H9 (cell line): ENCODE results near the gene TEX12. TPM values are rescaled to one million over a fixed set of nuclear protein-coding genes. Genes with fewer than 3 reads are reported as not detected.

Experiments
- DNase-seq: peaks from one replicate; pipeline ENCODE4 v3.0.0-alpha.2; 2017
- H2AFZ ChIP-seq: one replicate; pipeline ENCODE4 v1.6.1; 2013; ENCODE audit warnings: mild to moderate bottlenecking, low read length, control low read depth, moderate library complexity
- H2AK5ac ChIP-seq: 2 replicates; pipeline ENCODE4 v1.6.1; 2013; ENCODE audit warnings: low read length, control low read depth, mixed read lengths; ENCODE audit not compliant: insufficient read length
- H2BK120ac ChIP-seq: one replicate; pipeline ENCODE4 v1.6.1; 2013; ENCODE audit warnings: low read depth, mild to moderate bottlenecking, low read length, control low read depth, inconsistent platforms; ENCODE audit not compliant: poor library complexity, severe bottlenecking
- H2BK12ac ChIP-seq: 2 replicates; pipeline ENCODE4 v1.6.1; 2013; ENCODE audit warnings: low read length, control low read depth, mixed read lengths, low read depth; ENCODE audit not compliant: insufficient read length
- H2BK15ac ChIP-seq: 2 replicates; pipeline ENCODE4 v1.6.1; 2013; ENCODE audit warnings: low read depth, low read length, control low read depth
- H2BK20ac ChIP-seq: one replicate; pipeline ENCODE4 v1.6.1; 2013; ENCODE audit warnings: low read depth, mild to moderate bottlenecking, low read length, control low read depth, inconsistent platforms; ENCODE audit not compliant: poor library complexity, severe bottlenecking
- H2BK5ac ChIP-seq: 2 replicates; pipeline ENCODE4 v1.6.1; 2013; ENCODE audit warnings: low read length, control low read depth, mixed read lengths; ENCODE audit not compliant: insufficient read length
- H3K14ac ChIP-seq: 2 replicates; pipeline ENCODE4 v1.6.1; 2013; ENCODE audit warnings: low read length, control low read depth; ENCODE audit not compliant: insufficient read depth
- H3K18ac ChIP-seq: 2 replicates; pipeline ENCODE4 v1.6.1; 2013; ENCODE audit warnings: low read depth, mild to moderate bottlenecking, mixed read lengths, low read length, control low read depth; ENCODE audit not compliant: insufficient read length
- H3K23ac ChIP-seq: 2 replicates; pipeline ENCODE4 v1.6.1; 2013; ENCODE audit warnings: low read length, control low read depth, mixed read lengths, low read depth; ENCODE audit not compliant: insufficient read length
- H3K23me2 ChIP-seq: 2 replicates; pipeline ENCODE4 v1.6.1; 2013; ENCODE audit warnings: low read depth, mild to moderate bottlenecking, mixed read lengths, low read length, control low read depth; ENCODE audit not compliant: insufficient read length, poor library complexity, severe bottlenecking
- H3K27ac ChIP-seq: 2 replicates; pipeline ENCODE4 v1.5.1; 2013; ENCODE audit warnings: low read length, control low read depth, mixed read lengths, low read depth; ENCODE audit not compliant: insufficient read length
- H3K27me3 ChIP-seq: 2 replicates; pipeline ENCODE4 v1.6.1; 2013; ENCODE audit warnings: low read length, control low read depth, inconsistent platforms; ENCODE audit not compliant: insufficient read depth
- H3K4ac ChIP-seq: 2 replicates; pipeline ENCODE4 v1.6.1; 2013; ENCODE audit warnings: low read depth, mild to moderate bottlenecking, control low read depth, inconsistent platforms, low read length, moderate library complexity
- H3K4me1 ChIP-seq: 2 replicates; pipeline ENCODE4 v1.6.1; 2013; ENCODE audit warnings: low read length, control low read depth, inconsistent platforms; ENCODE audit not compliant: insufficient read depth
- H3K4me2 ChIP-seq: 2 replicates; pipeline ENCODE4 v1.6.1; 2013; ENCODE audit warnings: low read length, control low read depth, mixed read lengths; ENCODE audit not compliant: insufficient read length, insufficient read depth
- H3K56ac ChIP-seq: 2 replicates; pipeline ENCODE4 v1.6.1; 2013; ENCODE audit warnings: low read depth, mild to moderate bottlenecking, mixed read lengths, low read length, control low read depth; ENCODE audit not compliant: insufficient read length
- H3K79me1 ChIP-seq: 2 replicates; pipeline ENCODE4 v1.6.1; 2013; ENCODE audit warnings: low read depth, mild to moderate bottlenecking, moderate library complexity, low read length, control low read depth, inconsistent platforms; ENCODE audit not compliant: insufficient read depth, poor library complexity, severe bottlenecking
- H3K79me2 ChIP-seq: 2 replicates; pipeline ENCODE4 v1.6.1; 2013; ENCODE audit warnings: low read length, control low read depth, inconsistent platforms; ENCODE audit not compliant: insufficient read depth
- H3K9ac ChIP-seq: 2 replicates; pipeline ENCODE4 v1.6.1; 2013; ENCODE audit warnings: low read length, control low read depth, mixed read lengths; ENCODE audit not compliant: insufficient read length; ENCODE audit errors: extremely low read depth
- H3K9me3 ChIP-seq: one replicate; pipeline ENCODE4 v1.6.1; 2013; ENCODE audit warnings: low read depth, low read length, inconsistent platforms; ENCODE audit not compliant: control insufficient read depth
- H3T11ph ChIP-seq: one replicate; pipeline ENCODE4 v1.6.1; 2013; ENCODE audit warnings: mild to moderate bottlenecking, low read length, control low read depth, inconsistent platforms
- H4K20me1 ChIP-seq: one replicate; pipeline ENCODE4 v1.6.1; 2013; ENCODE audit not compliant: control insufficient read depth, insufficient read length, insufficient read depth
- H4K5ac ChIP-seq: 2 replicates; pipeline ENCODE4 v1.6.1; 2013; ENCODE audit warnings: low read depth, mild to moderate bottlenecking, mixed read lengths, low read length, control low read depth; ENCODE audit not compliant: insufficient read length
- H4K8ac ChIP-seq: replicated peaks from 2 replicates; pipeline ENCODE4 v1.6.1; 2013; ENCODE audit warnings: low read length, control low read depth, mixed read lengths, low read depth; ENCODE audit not compliant: insufficient read length
- H4K91ac ChIP-seq: 2 replicates; pipeline ENCODE4 v1.6.1; 2013; ENCODE audit warnings: low read depth, mild to moderate bottlenecking, moderate library complexity, mixed read lengths, low read length, control low read depth; ENCODE audit not compliant: insufficient read length
- H3K27ac Mint-ChIP-seq, 3 experiments: 2 replicates in 2 of 3; 3 replicates in 1 of 3; pipeline ENCODE4 v1.8.0; 2020 to 2021; ENCODE audit warnings: mixed read lengths in 3 of 3, mild to moderate bottlenecking in 1 of 3, moderate library complexity in 1 of 3
- H3K27me3 Mint-ChIP-seq: 2 replicates; pipeline ENCODE4 v1.8.0; 2021; ENCODE audit warnings: low read depth, mild to moderate bottlenecking, moderate library complexity, mixed read lengths
- H3K36me3 Mint-ChIP-seq, 3 experiments: 2 replicates in 2 of 3; 3 replicates in 1 of 3; pipeline ENCODE4 v1.8.0; 2020 to 2021; ENCODE audit warnings: low read depth in 3 of 3, mixed read lengths in 3 of 3; ENCODE audit not compliant: insufficient read depth in 1 of 3
- H3K4me1 Mint-ChIP-seq, 2 experiments: 2 replicates each; pipeline ENCODE4 v1.8.0; 2020; ENCODE audit warnings: mixed read lengths in 2 of 2
- H3K4me3 Mint-ChIP-seq, 2 experiments: 2 replicates in 1 of 2; 3 replicates in 1 of 2; pipeline ENCODE4 v1.8.0; 2020 to 2021; ENCODE audit warnings: mild to moderate bottlenecking in 2 of 2, mixed read lengths in 2 of 2, moderate library complexity in 1 of 2
- H3K9me3 Mint-ChIP-seq, 2 experiments: 2 replicates in 1 of 2; 3 replicates in 1 of 2; pipeline ENCODE4 v1.8.0; 2020; ENCODE audit warnings: mild to moderate bottlenecking in 2 of 2, mixed read lengths in 2 of 2, moderate library complexity in 1 of 2
- WGBS: extraction: QIAGEN DNeasy Blood & Tissue Kit; methylation state at CpG from one replicate; pipeline ENCODE4 v1.1.7; 2013; ENCODE audit warnings: missing lambda C conversion rate, low lambda C conversion rate, mixed read lengths; ENCODE audit not compliant: insufficient read length; ENCODE audit errors: extremely low coverage; 5-methylcytosine and 5-hydroxymethylcytosine counted together
- total RNA-seq: library from RNA; stranded (reverse); gene quantifications from 2 replicates; pipeline ENCODE4 v1.2.1, GENCODE V29; 2021
- TF ChIP-seq, protein P1 (sequence below): fragments of 200-600 bp; sonication (generic); conservative IDR thresholded peaks from 3 replicates; pipeline ENCODE4 v1.8.0; 2021; ENCODE audit warnings: antibody characterized with exemption, mild to moderate bottlenecking

TEX12 gene
- total RNA-seq, 1 experiment from 2014 or later = 0.31 TPM

DNA sequence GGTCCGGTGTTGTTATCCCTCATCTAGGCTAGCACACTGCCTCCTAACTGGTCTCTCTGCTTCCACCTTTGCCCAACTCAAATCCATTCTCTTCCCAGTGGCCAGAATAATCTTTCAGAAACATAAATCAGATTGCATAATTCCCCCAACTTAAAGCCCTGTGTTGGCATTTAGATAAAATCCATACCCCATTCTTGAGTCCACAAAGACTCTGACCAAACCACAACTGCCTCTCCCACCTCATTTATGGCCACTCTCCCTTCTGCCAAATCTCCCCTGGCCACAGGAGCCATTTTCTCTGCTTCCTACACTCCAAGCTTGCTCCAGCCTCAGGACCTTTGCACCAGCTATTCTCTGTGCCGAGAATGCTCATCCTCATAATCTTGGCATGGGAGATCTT, 40.1 kb upstream of the TEX12 start:
- Histone ChIP-seq H4K8ac (no peak overlapping the region), H3K27me3 (no peaks in the 10 kb centered on the region), H3K27ac (no peak overlapping the region), H3K23ac (no peak overlapping the region), H3T11ph (no peak overlapping the region), H3K9me3 (no peaks in the 10 kb centered on the region), H3K18ac (no peak overlapping the region), H3K79me2 (no peaks in the 10 kb centered on the region), H2AK5ac (no peak overlapping the region), H2AFZ (no peak overlapping the region), H3K4me1 (no peaks in the 10 kb centered on the region), H4K20me1 (no peaks in the 10 kb centered on the region), H2BK120ac (no peak overlapping the region), H4K5ac (no peak overlapping the region), H4K91ac (no peak overlapping the region), H3K56ac (no peak overlapping the region), H2BK5ac (peak overlapping the region; percentile 39), H3K23me2 (no peaks in the 10 kb centered on the region), H3K14ac (no peak overlapping the region), H3K79me1 (no peaks in the 10 kb centered on the region), H3K9ac (no peak overlapping the region), H3K4ac (no peak overlapping the region), H3K4me2 (no peak overlapping the region), H2BK12ac (no peak overlapping the region), H2BK15ac (no peak overlapping the region), H2BK20ac (no peak overlapping the region)
- Mint-ChIP-seq H3K36me3 (no peaks in the 10 kb centered on the region), H3K27ac (no peak overlapping the region), H3K4me1 (no peaks in the 10 kb centered on the region), H3K27me3 (no peaks in the 10 kb centered on the region), H3K4me3 (no peak overlapping the region), H3K9me3 (peaks cover 0 to 3% of the 10 kb centered on the region in 2 experiments; a peak in 2 of 5 replicates)
- TF ChIP-seq, protein P1, sequence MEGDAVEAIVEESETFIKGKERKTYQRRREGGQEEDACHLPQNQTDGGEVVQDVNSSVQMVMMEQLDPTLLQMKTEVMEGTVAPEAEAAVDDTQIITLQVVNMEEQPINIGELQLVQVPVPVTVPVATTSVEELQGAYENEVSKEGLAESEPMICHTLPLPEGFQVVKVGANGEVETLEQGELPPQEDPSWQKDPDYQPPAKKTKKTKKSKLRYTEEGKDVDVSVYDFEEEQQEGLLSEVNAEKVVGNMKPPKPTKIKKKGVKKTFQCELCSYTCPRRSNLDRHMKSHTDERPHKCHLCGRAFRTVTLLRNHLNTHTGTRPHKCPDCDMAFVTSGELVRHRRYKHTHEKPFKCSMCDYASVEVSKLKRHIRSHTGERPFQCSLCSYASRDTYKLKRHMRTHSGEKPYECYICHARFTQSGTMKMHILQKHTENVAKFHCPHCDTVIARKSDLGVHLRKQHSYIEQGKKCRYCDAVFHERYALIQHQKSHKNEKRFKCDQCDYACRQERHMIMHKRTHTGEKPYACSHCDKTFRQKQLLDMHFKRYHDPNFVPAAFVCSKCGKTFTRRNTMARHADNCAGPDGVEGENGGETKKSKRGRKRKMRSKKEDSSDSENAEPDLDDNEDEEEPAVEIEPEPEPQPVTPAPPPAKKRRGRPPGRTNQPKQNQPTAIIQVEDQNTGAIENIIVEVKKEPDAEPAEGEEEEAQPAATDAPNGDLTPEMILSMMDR = no peak
- DNase-seq = no peak
- WGBS = no CpG with 5 or more reads among the region's 2 CpGs
